Left forelimb (tissue), 1 donor: ENCODE measurements around the gene OR6A2.
"Not testable (repeated sequence)": the region's sequence is repeated elsewhere in the genome, so short reads cannot be mapped to it uniquely, and the experiment has no call there.

Source experiments
- DNase-seq: peaks from one replicate; pipeline ENCODE4 v3.0.0-alpha.2; 2018; ENCODE audit warnings: low spot score

The OR6A2 gene

DNA sequence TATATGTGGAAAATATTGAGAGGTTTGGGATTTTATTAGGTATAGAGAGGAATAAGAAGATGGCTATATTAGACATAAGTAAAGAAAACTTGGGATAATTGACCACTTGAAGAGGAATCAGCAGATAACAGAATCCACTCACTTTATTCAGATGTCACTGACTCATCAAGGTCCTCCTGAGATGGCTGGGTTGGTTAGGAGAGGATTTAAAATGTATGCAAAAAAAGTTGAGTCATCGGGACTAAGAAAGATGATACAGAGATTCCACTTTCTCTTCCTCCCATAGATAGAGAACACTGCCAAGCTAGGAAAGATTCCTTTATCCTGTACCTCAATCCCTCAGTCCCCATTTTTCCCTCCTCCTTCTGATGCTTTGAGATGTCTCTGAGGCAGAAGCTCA is at the start of gene OR6A2:
Gene OR6A2 (minus strand): TSS at position 288 of the 400 bp plus-strand sequence. CDS start 3,981 bp downstream, outside the sequence.
- no peak for DNase-seq

DNA sequence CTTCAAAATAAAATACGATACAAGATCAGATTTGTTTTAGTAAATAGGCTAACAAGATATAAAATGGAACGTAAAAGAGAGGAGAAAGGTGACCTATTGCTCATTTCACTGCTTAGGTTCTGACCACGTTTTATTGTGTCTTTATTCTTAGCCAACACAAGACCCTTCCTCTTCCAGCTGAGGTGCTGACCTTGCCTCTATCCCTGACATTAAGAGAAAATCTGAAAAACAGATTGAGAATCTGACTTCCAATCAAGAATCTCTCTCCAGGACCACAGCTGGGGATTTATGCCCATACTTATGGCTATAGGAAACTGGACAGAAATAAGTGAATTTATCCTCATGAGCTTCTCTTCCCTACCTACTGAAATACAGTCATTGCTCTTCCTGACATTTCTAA is 45.9 kb upstream of the OR6A2 start, which contains the start of gene OR10A5:
Gene OR10A5 (plus strand): TSS at position 301 of the 400 bp plus-strand sequence. CDS start 0 bp downstream, at position 301.
- no peak for DNase-seq

DNA sequence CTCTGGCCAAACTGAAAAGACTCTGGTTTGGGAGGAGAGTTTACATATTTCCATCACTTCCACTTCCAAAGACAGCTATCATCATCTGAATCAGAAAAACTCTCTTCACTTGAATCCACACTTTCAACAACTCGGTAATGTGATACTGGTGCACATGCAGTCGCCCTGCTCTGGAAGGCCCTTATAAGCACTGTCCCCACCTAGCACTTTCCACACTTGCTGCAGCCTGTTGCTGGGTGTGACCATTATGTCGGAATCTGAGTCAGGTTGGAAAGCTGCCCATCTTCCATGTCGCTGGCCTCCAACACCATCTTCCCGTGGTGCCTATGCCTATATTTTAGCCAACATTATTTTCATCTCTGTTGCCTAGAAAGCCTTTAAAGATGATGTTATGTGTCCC is 44.9 kb upstream of the OR6A2 start:
- DNase-seq = no peak

DNA sequence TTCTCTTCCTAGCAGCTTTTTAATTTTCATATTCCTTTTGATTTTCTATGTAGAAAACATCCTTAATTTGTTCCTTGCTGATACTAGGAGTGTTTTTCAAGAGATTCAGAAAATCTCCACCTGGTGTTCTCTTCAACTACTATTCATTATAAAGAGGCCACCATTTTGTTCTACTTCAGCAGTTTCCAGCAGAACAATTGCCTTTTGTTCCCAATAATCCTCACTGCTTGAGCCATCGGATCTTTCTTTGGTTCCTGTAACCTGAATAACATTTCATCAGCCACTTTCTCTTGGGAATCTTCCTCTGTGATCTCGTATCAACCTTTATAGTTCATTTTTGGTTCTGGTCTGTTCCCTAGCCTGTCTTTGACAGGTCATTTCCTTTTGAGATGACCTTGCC is 44.2 kb upstream of the OR6A2 start:
- DNase-seq = no peak

DNA sequence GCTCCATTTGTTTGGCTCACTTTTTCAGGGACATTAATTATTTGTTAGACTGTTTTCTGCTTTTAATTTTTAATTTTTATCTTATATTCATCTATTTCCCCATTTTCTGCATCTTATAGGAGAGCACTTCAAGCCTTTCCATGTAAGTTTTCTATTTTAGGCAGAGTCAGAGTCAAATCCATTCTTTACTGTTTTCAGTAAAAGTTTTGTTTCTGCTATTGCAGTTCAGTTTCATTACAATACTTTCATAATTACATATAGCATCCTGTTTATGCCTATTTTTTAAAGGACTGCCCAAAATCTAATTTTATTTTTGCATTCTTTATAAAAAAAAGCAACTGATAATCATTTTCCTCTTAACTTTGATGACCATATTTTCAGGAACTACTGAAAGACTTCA is 42.2 kb upstream of the OR6A2 start:
- no peak for DNase-seq

DNA sequence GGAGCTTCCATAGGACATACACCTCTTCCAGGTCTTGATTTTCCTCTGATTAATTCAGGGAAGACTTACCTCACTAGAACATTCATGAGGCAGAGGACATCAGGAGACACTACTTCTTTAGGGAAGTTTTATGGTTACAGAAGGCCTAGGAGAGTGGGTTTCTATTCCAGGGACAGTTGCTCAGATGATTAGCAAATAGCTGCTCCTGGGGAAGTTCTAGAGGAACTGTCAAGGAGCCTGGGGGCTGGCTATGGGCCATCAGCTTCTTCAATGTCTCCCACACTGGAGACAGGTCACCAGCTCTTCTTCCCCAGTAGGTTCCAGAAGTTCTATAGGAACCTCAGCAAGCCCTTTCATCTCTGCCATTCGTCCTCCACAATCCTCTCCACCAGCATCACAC is 34.5 kb upstream of the OR6A2 start:
- DNase-seq = no peak

DNA sequence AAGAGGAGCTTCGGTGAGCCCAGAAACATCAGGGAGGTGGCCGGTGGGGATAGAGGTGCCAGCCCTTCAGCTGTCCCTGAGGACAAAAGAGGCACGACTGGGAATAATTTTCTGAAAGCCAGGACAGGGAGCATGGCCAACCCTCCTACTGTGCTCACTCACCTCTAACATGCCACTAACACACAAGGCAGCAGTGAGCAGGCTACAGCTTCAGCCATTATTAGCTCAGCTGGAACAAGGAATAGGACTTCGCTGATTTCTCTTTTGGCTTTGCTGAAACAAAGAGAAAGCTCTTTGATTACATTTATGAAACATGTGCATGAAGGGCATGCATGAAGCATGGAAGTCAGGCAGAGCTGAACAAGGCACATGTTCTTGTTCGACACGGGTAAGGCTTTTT is 33.9 kb upstream of the OR6A2 start:
- no peak for DNase-seq

DNA sequence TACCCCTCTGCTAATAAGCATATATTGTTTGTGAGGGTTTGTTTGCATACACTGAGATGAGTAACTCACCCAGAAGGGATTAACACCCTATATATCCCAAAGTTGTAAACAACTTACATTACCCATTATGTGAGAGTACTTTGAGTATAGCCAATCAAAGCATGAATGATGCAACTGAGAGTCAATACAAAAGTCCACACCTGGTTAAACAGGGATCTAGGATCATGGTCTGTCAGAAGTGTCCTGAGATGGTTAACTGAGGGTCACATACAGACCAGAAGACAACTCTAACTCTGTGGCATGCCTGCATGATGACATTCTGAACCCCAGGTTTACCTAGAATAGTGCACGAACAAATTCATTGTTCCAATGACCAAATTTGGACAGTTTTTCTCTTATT is 28.6 kb upstream of the OR6A2 start:
- no peak for DNase-seq

DNA sequence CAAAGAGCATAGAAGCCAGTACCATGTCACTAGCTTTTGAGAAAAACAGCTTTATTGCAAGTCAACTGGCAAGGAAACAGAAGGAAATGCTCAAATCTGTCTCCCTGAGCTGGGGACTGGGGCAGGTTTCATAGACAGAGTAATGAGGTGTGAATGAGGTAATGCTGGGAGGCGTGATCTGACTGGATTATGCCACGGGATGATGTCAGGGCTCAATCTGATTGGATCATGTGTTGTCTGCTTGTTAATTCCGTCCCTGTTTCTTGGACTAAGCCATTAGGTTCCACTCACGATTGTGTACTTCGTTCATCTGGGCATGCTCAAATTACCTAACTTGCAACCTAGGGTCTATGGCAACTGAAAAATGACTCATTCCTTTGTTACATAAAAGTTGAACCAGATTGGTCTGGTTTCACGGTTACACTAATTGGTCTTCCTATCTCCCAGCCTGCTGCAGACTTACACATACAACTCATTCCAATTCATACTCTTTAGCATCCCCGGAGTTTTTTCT is 25.8 kb upstream of the OR6A2 start:
- no peak for DNase-seq

DNA sequence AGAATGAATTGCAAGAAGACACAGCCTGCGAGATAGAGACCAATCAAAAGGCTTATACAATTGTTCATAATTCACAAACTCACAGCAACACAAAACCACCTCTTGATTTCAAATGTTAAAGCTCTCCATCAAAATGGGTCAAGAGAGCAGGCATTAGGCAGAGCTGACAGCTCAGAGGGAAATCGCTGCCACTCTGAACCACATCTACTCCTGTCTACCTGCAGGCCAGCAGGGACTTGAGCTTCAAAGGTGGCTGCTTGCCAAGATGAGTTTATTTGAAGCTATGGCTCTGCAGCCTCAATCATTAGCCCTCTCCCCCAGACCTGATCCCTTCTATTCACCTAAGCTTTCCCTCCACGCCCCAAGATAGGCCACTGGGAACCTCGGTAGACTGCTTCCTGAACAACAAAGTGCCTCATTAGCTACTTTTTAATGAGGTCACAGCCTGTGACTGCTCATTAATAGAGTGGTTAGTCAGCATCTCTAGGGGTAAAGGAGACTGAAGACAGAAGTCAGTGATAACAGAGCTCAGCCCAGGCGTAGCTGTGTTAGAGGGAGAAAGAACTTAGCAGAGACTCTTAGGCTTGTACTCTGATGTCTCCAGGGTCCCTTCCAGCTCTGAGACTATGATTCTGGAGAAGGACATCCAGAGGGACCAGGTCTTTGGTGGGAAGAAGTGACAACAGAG is 24.8 kb upstream of the OR6A2 start:
- no peak for DNase-seq

DNA sequence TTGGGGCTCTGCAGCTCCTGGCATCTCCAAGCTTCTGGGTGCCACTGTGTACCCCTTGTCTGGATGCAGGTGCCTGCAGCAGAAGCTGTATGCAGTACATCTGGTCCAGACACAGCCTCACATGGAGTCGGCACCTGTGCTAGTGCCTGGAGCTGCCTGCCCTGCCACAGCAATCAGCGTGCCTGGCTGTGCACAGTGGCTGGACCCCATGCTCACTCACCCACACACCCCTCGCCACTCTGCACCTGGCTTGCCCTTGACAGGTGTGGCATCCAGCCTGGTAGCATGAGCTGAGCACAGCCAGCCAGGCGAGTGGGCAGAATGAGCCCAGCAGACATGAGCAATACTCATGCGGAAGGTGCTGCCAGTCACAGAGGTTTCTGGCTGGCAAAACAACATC is 19.5 kb upstream of the OR6A2 start:
- DNase-seq = no peak

DNA sequence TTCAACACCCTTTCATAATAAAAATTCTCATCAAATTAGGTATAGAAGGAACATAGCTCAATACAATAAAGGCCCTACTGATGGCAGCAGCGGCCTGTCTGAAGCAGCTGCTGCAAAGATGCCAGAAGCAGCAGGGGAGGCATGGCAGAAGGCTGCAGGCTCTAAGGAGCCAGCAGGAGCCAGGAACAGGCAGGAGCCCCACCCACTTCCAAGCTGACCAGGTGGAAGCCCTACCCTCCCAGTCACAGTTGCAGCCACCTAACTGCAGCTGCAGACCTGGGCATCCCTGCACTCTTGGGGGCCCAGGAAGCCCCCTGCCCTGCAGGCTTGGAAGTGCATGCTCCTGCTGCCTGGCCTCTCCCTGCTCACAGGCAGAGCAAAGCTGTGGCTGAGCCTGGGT is 18.2 kb upstream of the OR6A2 start:
- no peak for DNase-seq

DNA sequence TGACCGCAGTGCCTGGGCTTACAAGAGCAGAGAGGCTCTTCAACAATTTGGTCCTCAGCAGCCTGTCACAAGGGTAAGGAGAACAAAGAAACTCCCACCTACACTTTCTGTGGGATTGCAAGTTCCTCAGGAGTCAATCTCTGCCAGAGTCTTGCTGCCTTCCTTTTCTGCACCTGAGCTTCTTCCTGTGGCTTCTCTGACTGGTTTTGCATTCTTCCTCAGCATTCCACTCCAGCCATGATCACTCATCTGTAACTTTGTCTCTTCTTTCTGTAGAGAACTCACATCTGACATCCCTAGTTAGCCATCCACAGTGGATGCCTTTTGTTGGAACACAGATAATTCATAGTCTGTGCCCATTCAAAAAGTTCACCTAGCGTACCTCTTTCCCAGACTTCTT is 14.2 kb upstream of the OR6A2 start:
- DNase-seq = no peak

DNA sequence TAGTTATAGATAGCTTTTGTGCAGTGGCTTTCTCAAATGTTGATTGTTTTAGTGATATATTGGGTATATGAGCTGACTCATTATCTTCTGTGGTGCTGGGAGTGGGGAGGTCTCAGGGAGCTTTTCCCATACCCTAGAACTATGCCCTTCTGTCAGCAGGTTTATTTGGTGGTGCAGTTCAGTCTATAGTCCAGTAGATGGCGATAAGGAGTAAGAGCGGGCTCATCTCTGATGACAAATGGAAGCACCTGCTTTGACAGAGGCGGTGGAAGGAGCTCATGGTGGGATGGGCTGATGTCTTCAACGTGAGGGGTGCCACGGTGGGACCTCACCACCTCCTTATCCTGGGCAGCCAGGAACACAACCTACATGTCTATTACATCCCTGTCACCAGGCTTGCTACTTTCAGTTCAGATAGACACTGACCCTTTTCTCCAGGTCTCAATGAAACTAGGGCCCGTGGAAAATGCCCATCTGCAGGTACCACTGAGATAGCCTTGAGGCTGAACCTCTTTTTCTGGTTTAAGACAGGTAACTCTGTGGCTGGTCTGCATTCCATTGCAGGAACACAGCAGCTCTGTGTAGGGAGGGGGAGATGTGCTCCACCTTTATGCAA is 13.0 kb upstream of the OR6A2 start:
- DNase-seq = no peak

DNA sequence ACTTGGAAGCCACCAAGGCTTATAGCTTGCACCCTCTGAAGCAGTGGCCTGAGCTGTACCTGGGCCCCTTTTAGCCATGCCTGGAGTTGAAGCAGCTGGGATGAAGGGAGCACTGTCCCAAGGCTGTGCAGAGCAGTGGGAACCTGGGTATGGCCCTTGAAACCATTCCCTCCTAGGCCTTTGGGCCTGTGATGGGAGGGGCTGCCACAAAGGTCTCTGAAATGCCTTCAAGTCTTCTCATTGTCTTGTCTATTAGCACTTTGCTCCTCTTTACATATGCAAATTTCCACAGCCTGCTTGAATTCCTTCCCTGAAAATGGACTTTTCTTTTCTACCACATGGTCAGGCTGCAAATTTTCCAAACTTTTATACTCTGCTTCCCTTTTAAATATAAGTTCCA is 1.6 kb upstream of the OR6A2 start:
- DNase-seq = not testable (repeated sequence)

DNA sequence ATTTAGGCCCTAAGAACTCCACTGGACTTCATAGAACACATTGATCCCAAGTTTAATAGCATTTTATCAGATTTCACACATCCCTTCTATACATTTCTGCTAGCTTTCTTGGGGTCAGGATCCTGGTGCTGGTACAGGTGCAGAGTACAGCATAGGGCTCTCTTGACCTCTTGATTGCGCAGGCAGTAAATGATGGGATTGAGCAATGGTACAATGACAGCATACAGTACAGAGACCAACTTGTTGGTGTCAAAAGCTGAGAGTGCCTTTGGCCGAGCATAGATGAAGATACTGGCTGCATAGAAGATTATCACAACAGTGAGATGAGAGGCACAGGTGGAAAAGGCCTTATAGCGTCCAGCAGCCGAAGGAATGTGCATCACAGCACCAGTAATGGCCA is 4.8 kb downstream of the OR6A2 start:
- no peak for DNase-seq

DNA sequence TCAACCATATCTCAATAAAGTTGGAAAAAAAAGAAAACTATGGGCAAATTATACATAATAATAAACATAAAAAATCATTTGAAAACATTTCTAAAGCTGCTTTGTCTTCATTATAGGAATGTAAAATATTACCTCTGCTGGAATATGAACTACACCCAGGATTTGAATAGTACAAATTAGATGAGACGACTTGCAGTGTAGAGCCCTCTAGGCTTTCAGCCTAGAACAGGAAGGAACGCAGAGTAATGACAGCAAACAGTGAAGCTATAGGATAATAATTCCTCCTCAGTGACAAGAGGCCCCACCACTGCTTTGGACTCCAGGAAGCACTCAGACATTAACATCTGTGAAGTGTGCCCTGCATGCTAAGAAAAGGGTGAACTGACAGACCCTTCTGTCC is 8.9 kb downstream of the OR6A2 start:
- no peak for DNase-seq

DNA sequence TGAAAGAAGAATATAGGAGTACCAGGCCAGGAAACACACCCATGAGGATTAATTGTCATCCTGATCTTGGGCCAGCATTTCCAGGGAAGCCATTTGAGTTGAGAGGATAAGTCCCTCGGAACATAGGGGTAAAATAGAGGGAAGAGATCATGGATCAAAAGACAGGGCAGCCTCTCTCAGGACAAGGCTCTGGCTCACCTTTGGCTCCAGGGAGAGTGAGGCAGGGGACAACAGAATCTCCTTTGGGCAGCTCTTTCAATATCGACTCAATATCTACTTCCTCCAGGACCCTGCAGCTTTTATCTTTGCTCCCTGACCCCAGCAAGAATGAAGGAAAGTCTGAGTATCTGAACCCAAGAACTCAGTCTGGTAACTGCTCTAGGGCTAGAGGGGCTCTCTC is 16.8 kb downstream of the OR6A2 start, which contains the start of gene OR2AG1:
Gene OR2AG1 (plus strand): TSS at position 301 of the 400 bp plus-strand sequence. CDS start 2,018 bp downstream, outside the sequence.
- no peak for DNase-seq

DNA sequence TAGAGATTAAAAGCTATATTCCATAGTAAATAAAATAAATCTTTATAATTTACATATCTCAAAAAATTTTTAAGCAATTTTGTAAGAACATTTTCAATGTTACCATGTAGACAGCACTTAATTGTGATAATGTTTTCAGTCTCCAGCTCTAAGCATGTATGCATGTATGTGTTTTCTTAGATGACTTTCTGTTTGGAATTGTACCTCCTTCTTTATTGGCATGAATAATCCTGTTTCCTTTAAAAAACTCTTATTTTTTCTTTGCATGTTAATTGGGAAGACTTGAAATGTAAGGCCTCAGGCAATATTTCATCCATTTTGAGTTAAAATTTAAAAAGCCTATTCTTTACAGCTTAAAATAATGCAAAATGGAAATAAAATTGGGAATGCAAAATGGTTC is 18.7 kb downstream of the OR6A2 start:
- DNase-seq = no peak

DNA sequence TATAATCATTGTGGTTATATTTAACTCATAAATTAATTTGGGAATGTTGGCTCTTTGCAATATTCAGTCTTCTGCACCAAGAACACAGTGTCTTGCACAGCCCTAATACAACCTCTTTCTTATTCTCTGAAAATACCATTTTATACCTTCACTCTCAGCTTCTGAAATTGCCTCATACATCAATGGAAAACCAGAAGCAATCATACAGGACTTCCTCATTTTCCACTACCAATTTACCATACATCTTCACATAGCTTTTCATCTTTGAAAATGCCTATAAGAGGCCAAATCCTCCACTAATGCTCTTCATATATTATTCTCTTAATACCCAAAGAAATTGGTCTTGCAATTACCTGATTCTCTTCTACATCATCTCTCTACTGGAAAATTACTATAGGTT is 21.0 kb downstream of the OR6A2 start:
- no peak for DNase-seq

DNA sequence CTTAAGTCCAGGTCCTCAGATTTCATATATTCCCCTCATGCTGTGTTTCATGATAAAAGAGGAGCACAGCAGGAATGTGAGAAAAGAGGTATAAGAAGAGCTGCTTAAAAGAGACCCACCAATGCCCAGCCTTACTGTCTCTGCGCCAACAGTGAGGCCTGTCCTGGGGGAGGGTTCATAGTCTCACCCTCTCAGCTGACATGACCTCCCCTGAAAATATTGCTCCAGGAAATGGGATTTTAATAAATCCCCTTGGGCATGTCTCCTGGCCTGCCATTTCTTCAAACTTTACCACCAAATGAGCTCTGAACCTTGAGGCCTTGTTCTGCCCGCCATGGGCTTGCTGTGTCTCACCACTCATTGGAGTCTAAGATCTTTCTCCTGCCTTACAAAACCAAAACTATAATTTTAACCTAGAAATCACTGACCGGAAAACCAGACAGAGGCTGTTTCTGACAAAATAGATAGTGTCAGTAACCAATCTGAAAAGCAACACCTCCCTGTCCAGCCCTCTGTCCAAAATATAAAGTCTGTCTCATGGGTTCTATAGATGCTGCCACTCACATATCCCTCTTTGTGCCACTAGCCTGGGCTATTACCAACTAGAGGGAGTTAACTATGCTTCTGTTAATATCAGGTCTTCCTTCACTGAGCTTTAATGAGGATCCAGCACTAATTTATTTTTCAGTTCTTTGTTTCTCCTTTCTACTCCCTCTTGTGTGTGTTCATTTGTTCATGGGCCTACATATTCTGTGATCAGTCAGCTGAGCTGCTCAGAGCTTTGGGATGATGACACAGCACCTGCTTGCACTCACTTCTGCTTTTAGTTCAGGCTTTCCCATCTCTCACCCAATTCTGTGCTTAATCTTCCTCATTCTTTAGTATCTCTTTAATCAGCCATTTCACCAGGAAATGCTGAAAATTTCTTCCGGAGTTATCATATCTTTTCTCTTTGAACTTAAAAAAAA is 27.3 kb downstream of the OR6A2 start, which contains the start of gene OR2AG2:
Gene OR2AG2 (minus strand): TSS at position 51 of the 968 bp plus-strand sequence. CDS start 3,019 bp downstream, outside the sequence.
- no peak for DNase-seq

DNA sequence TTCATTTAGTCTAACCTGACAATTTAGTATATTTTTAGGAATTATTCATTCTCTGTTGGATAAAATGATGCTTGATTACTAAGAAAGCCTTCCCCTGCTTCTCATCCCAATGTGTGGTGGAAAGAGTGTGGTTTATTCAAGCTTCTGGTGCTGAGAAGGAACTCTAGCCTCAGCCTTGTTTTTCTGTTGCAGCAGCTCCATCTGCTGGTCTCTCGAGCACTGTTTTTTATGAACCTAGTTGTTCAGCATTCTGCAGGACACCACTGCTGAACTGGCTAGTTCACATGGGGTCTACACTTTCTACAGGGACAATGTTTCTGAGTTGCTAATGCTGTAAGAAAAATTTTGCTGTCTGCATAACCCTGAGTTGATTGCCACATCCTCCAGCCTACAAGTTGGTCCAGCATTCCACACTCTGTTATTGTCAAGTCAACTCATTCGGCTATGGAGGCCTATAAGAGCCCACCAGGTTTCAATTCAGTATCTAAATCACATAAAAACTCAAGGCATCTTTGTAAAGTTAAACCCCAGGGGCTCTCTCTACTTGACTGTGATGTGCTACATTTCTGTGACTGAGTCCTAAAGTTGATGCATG is 42.0 kb downstream of the OR6A2 start:
- DNase-seq = no peak
